HG03045 (cell line): ENCODE results near the gene TRMT6.

Experiments used
- ATAC-seq: cut with Tn5 transposase; IDR thresholded peaks from one replicate; pipeline ENCODE4 v1.9.1; 2021; ENCODE audit warnings: mild to moderate bottlenecking, moderate library complexity; ENCODE audit not compliant: unreplicated experiment

Gene TRMT6

GRCh38 chr20:5900908-5901307 is 49.4 kb downstream of the TRMT6 start:
- no peak for ATAC-seq

GRCh38 chr20:5899444-5899843 is 50.9 kb downstream of the TRMT6 start:
- no peak for ATAC-seq

GRCh38 chr20:5895626-5896025 is 54.7 kb downstream of the TRMT6 start:
- ATAC-seq, result no peak

- ATAC-seq, result no peak
These were observed 56.7 kb downstream of the TRMT6 start for GRCh38 chr20:5893621-5894020.

GRCh38 chr20:5893052-5893451 is 57.3 kb downstream of the TRMT6 start:
- no peak for ATAC-seq

- no peak for ATAC-seq
These were observed 59.4 kb downstream of the TRMT6 start for GRCh38 chr20:5890773-5891441.

- no peak for ATAC-seq
These were observed 62.3 kb downstream of the TRMT6 start for GRCh38 chr20:5888041-5888440.

GRCh38 chr20:5887386-5887785 is 62.9 kb downstream of the TRMT6 start:
- ATAC-seq, result no peak
